Caki2 (cell line): Measurements from ENCODE around the gene ELMOD3. TPM values are rescaled to one million over a fixed set of nuclear protein-coding genes. Genes with fewer than 3 reads are reported as not detected.
"Not testable (repeated sequence)": the region's sequence is repeated elsewhere in the genome, so short reads cannot be mapped to it uniquely, and the experiment has no call there.

Experiments
- DNase-seq: peaks from one replicate; pipeline ENCODE4 v3.0.0-alpha.2; 2015; ENCODE audit warnings: low read depth
- in situ Hi-C: cut with HindIII; loops from 2 replicates; pipeline ENCODE4 v1.10.0; 2016; ENCODE audit warnings: low sequenced_read_pairs, low pct_unique_long_range_greater_than_20kb, mixed read lengths
- total RNA-seq: library from RNA; depleted of rRNA; stranded (reverse); fragments of >200 nt; shearing (Covaris generic); gene quantifications from 2 replicates; pipeline ENCODE4 v1.2.3, GENCODE V29; 2014; ENCODE audit warnings: low replicate concordance; rRNA removed

Gene ELMOD3
- total RNA-seq: 8.6 and 21.3 TPM in 2 replicates

- DNase-seq: peak; percentile 97
- in situ Hi-C loops: no loop called here
Observed at GRCh38 chr2:85354286-85355072, at the start of gene ELMOD3, which contains the start of gene RETSAT. TSS of gene ELMOD3 (plus strand) at chr2:85354769. CDS start at chr2:85357199, 2,430 bp downstream. TSS of gene RETSAT (minus strand) at chr2:85354528. CDS start at chr2:85354507, 21 bp downstream.

GRCh38 chr2:85307527-85307897 lies 47.1 kb upstream of the ELMOD3 start:
- in situ Hi-C loops: no loop called here
- no peak for DNase-seq

GRCh38 chr2:85308201-85308600 lies 46.4 kb upstream of the ELMOD3 start:
- in situ Hi-C loops: no loop called here

GRCh38 chr2:85308896-85309555 lies 45.5 kb upstream of the ELMOD3 start:
- DNase-seq: peak; percentile 96
- in situ Hi-C loops: no loop called here

More at GRCh38 chr2:85308201-85308600, 46.4 kb upstream of the ELMOD3 start:
- no peak for DNase-seq

GRCh38 chr2:85309699-85310321 lies 44.8 kb upstream of the ELMOD3 start:
- DNase-seq: no peak
- in situ Hi-C loops: no loop called here

- in situ Hi-C loops: no loop called here
- DNase-seq: no peak
Observed at GRCh38 chr2:85310330-85310729, 44.2 kb upstream of the ELMOD3 start.

GRCh38 chr2:85312404-85312803 lies 42.2 kb upstream of the ELMOD3 start:
- DNase-seq: no peak
- in situ Hi-C loops: no loop called here

GRCh38 chr2:85314884-85315242 lies 39.7 kb upstream of the ELMOD3 start:
- in situ Hi-C loops: no loop called here
- DNase-seq: no peak

- DNase-seq, in situ Hi-C loops: not testable (repeated sequence)
Observed at GRCh38 chr2:85315921-85316320, 38.6 kb upstream of the ELMOD3 start.

GRCh38 chr2:85318222-85319074 lies 36.1 kb upstream of the ELMOD3 start:
- in situ Hi-C loops: no loop called here
- DNase-seq: peak; percentile 47

GRCh38 chr2:85319796-85320195 lies 34.8 kb upstream of the ELMOD3 start:
- in situ Hi-C loops: no loop called here
- DNase-seq: no peak

GRCh38 chr2:85323351-85323987 lies 31.1 kb upstream of the ELMOD3 start:
- DNase-seq: no peak
- in situ Hi-C loops: no loop called here

GRCh38 chr2:85323988-85324367 lies 30.6 kb upstream of the ELMOD3 start:
- DNase-seq, in situ Hi-C loops: not testable (repeated sequence)

GRCh38 chr2:85324639-85325465 lies 29.7 kb upstream of the ELMOD3 start:
- in situ Hi-C loops: no loop called here
- peak; percentile 81 for DNase-seq

GRCh38 chr2:85325466-85325811 lies 29.1 kb upstream of the ELMOD3 start:
- in situ Hi-C loops: no loop called here

GRCh38 chr2:85326406-85327159 lies 28.0 kb upstream of the ELMOD3 start:
- DNase-seq: no peak
- in situ Hi-C loops: no loop called here

More at GRCh38 chr2:85325466-85325811, 29.1 kb upstream of the ELMOD3 start:
- DNase-seq: no peak
